A549 (cell line): Measurements from ENCODE around the gene ADGRL3. TPM values are rescaled to one million over a fixed set of nuclear protein-coding genes. Genes with fewer than 3 reads are reported as not detected.

ENCODE experiments used
- ATAC-seq, 2 experiments: fragments of 200-7000 bp in 1 of 2; fragments of >200 bp in 1 of 2; cut with Nextera tagmentation in 1 of 2; cut with Tn5 transposase in 1 of 2; 3 replicates each; pipeline versions ENCODE4 v1.8.0 to v1.9.1; 2018 to 2020; ENCODE audit warnings: mild to moderate bottlenecking in 1 of 2, moderate library complexity in 1 of 2
- CTCF ChIA-PET: fragments of 300-600 bp; sonication (Branson Sonifier 250); formaldehyde crosslinking; extraction: SDS; loops from one replicate; lab custom pipeline; 2021; ENCODE audit warnings: antibody characterized with exemption, inconsistent platforms; lab: Yijun Ruan, JAX
- POLR2A ChIA-PET: fragments of 350-600 bp; formaldehyde crosslinking; extraction: SDS; loops from one replicate; lab custom pipeline; 2021; ENCODE audit warnings: antibody characterized with exemption, inconsistent platforms; lab: Yijun Ruan, JAX
- DNase-seq, 2 experiments: peaks; one replicate each; pipeline versions ENCODE4 v3.0.0 to v3.0.0-alpha.2; 2011 to 2016; ENCODE audit warnings: low read depth in 1 of 2, low spot score in 1 of 2
- FAIRE-seq: peaks from 2 replicates; lab custom pipeline; 2011; peaks lifted over from hg19 to GRCh38; lab: Jason Lieb, UNC
- H3K27ac ChIP-seq, 2 experiments: fragments of >200 bp; sonication (Bioruptor Twin); formaldehyde crosslinking; 3 replicates each; pipeline ENCODE4 v1.5.1; 2016 to 2017
- H3K4me1 ChIP-seq: fragments of >200 bp; sonication (Bioruptor Twin); formaldehyde crosslinking; 3 replicates; pipeline ENCODE4 v1.6.1; 2016
- H3K4me2 ChIP-seq: fragments of >200 bp; sonication (Bioruptor Twin); formaldehyde crosslinking; 3 replicates; pipeline ENCODE4 v1.6.1; 2016
- H3K4me3 ChIP-seq: fragments of >200 bp; sonication (Bioruptor Twin); formaldehyde crosslinking; 3 replicates; pipeline ENCODE4 v1.5.1; 2016
- H3K9me3 ChIP-seq: fragments of >200 bp; sonication (Bioruptor Twin); formaldehyde crosslinking; 3 replicates; pipeline ENCODE4 v1.6.1; 2016
- ATOH8 ChIP-seq: fragments of 250-450 bp; sonication (Bioruptor Pico); IDR thresholded peaks from 2 replicates; pipeline ENCODE4 v1.5.0; 2020; ENCODE audit warnings: low read depth, mild to moderate bottlenecking, moderate library complexity
- BHLHE40 ChIP-seq: IDR thresholded peaks from 2 replicates; pipeline ENCODE4 v1.6.1; 2012; ENCODE audit warnings: low read depth, low read length, inconsistent platforms
- CHD4 ChIP-seq: fragments of 200-600 bp; sonication (generic); IDR thresholded peaks from 2 replicates; pipeline ENCODE4 v1.6.1; 2016; ENCODE audit warnings: antibody characterized with exemption, mild to moderate bottlenecking, borderline replicate concordance
- EHF ChIP-seq: fragments of 250-450 bp; sonication (Bioruptor Pico); IDR thresholded peaks from 2 replicates; pipeline ENCODE4 v1.5.0; 2020; ENCODE audit warnings: mild to moderate bottlenecking
- EHMT2 ChIP-seq: fragments of 200-600 bp; sonication (generic); IDR thresholded peaks from 2 replicates; pipeline ENCODE4 v1.6.1; 2016; ENCODE audit warnings: antibody characterized with exemption, low read depth, mild to moderate bottlenecking, moderate library complexity
- EP300 ChIP-seq, 2 experiments: fragments of >200 bp; sonication (Bioruptor Twin); formaldehyde crosslinking; IDR thresholded peaks; 2 replicates in 1 of 2; 3 replicates in 1 of 2; pipeline ENCODE4 v1.6.1; 2016 to 2017
- ESRRA ChIP-seq: fragments of 150-350 bp; IDR thresholded peaks from 2 replicates; pipeline ENCODE4 v1.6.1; 2014; ENCODE audit warnings: mild to moderate bottlenecking, low read length, borderline replicate concordance
- FOSB ChIP-seq: fragments of 250-450 bp; sonication (Bioruptor Pico); IDR thresholded peaks from 2 replicates; pipeline ENCODE4 v1.5.0; 2020; ENCODE audit warnings: mild to moderate bottlenecking, moderate library complexity
- FOSL2 ChIP-seq, 2 experiments: fragments of 450-650 bp in 1 of 2; fragments of >200 bp in 1 of 2; sonication (Bioruptor Twin) in 1 of 2; formaldehyde crosslinking; IDR thresholded peaks; 2 replicates each; pipeline versions ENCODE4 v1.5.0 to v1.6.1; 2016 to 2020; ENCODE audit warnings: mild to moderate bottlenecking in 1 of 2, moderate library complexity in 1 of 2
- HDAC2 ChIP-seq: fragments of 200-600 bp; sonication (generic); IDR thresholded peaks from 2 replicates; pipeline ENCODE4 v1.6.1; 2016
- HOXA7 ChIP-seq: fragments of 250-450 bp; sonication (Bioruptor Pico); IDR thresholded peaks from 2 replicates; pipeline ENCODE4 v1.5.0; 2020; ENCODE audit warnings: mild to moderate bottlenecking, moderate library complexity
- HOXB13 ChIP-seq: fragments of 250-450 bp; sonication (Bioruptor Pico); IDR thresholded peaks from 2 replicates; pipeline ENCODE4 v1.5.0; 2020; ENCODE audit warnings: low read depth, mild to moderate bottlenecking, moderate library complexity
- JUN ChIP-seq, 2 experiments: fragments of >200 bp; sonication (Bioruptor Twin); formaldehyde crosslinking; IDR thresholded peaks; 2 replicates in 1 of 2; 3 replicates in 1 of 2; pipeline ENCODE4 v1.6.1; 2016 to 2017
- MYC ChIP-seq: IDR thresholded peaks from 2 replicates; pipeline ENCODE4 v1.6.1; 2012; ENCODE audit warnings: mild to moderate bottlenecking, inconsistent platforms, low read length, improper control_type of control experiment, borderline replicate concordance
- NFE2L2 ChIP-seq: fragments of 150-350 bp; conservative IDR thresholded peaks from 2 replicates; pipeline ENCODE4 v1.6.1; 2014; ENCODE audit warnings: low read length
- NPAS2 ChIP-seq: fragments of 250-450 bp; sonication (Bioruptor Pico); IDR thresholded peaks from 2 replicates; pipeline ENCODE4 v1.8.0; 2022; ENCODE audit warnings: mild to moderate bottlenecking, moderate library complexity, borderline replicate concordance
- NR3C1 ChIP-seq: fragments of >200 bp; sonication (Bioruptor Twin); formaldehyde crosslinking; IDR thresholded peaks from 3 replicates; pipeline ENCODE4 v1.6.1; 2017
- PBX3 ChIP-seq: IDR thresholded peaks from 2 replicates; pipeline ENCODE4 v1.6.1; 2012
- POLR2AphosphoS2 ChIP-seq: conservative IDR thresholded peaks from 2 replicates; pipeline ENCODE4 v1.6.1; 2012; ENCODE audit warnings: low read length, improper control_type of control experiment, inconsistent platforms
- RCOR1 ChIP-seq: fragments of 150-350 bp; IDR thresholded peaks from 2 replicates; pipeline ENCODE4 v1.6.1; 2014; ENCODE audit warnings: antibody characterized with exemption, low read length, low read depth
- RFX5 ChIP-seq: fragments of 450-650 bp; IDR thresholded peaks from 2 replicates; pipeline ENCODE4 v1.7.1; 2014; ENCODE audit warnings: antibody characterized with exemption, mild to moderate bottlenecking, moderate library complexity
- SREBF2 ChIP-seq: fragments of 450-650 bp; IDR thresholded peaks from 2 replicates; pipeline ENCODE4 v1.6.1; 2014; ENCODE audit warnings: mild to moderate bottlenecking, moderate library complexity
- TFCP2L1 ChIP-seq: fragments of 250-450 bp; sonication (Bioruptor Pico); IDR thresholded peaks from 2 replicates; pipeline ENCODE4 v1.5.0; 2021; ENCODE audit warnings: mild to moderate bottlenecking
- ZSCAN20 ChIP-seq: fragments of 250-450 bp; sonication (Bioruptor Pico); IDR thresholded peaks from 2 replicates; pipeline ENCODE4 v1.8.0; 2022; ENCODE audit warnings: mild to moderate bottlenecking, moderate library complexity
- WGBS: methylation state at CpG from one replicate; pipeline ENCODE4 v1.1.6; 2017; ENCODE audit errors: missing lambda C conversion rate; 5-methylcytosine and 5-hydroxymethylcytosine counted together
- polyA plus RNA-seq, 4 experiments: library from polyadenylated mRNA; depleted of rRNA in 3 of 4; stranded (reverse); fragments of >200 nt; fragmentation: RNase III in 1 of 4; extraction: RNeasy Plus Mini Kit Qiagen cat#74134 plus additional on column Dnase treatment in 1 of 4; gene quantifications; 2 replicates in 3 of 4; 3 replicates in 1 of 4; pipeline ENCODE4 v1.2.3, GENCODE V29; 2011 to 2017
- TF ChIP-seq, protein P1 (sequence below): fragments of >200 bp; sonication (Bioruptor Twin); formaldehyde crosslinking; IDR thresholded peaks from 3 replicates; pipeline ENCODE4 v1.5.1; 2016
- TF ChIP-seq, protein P2 (sequence below): fragments of 200-600 bp; sonication (generic); IDR thresholded peaks from 2 replicates; pipeline ENCODE4 v1.6.1; 2016; ENCODE audit warnings: antibody characterized with exemption, mild to moderate bottlenecking, moderate library complexity

ADGRL3 gene
- polyA plus RNA-seq, 2 of the 4 experiments (the other 2 are of a cell fraction), result 0.05 to 0.12 TPM

DNA sequence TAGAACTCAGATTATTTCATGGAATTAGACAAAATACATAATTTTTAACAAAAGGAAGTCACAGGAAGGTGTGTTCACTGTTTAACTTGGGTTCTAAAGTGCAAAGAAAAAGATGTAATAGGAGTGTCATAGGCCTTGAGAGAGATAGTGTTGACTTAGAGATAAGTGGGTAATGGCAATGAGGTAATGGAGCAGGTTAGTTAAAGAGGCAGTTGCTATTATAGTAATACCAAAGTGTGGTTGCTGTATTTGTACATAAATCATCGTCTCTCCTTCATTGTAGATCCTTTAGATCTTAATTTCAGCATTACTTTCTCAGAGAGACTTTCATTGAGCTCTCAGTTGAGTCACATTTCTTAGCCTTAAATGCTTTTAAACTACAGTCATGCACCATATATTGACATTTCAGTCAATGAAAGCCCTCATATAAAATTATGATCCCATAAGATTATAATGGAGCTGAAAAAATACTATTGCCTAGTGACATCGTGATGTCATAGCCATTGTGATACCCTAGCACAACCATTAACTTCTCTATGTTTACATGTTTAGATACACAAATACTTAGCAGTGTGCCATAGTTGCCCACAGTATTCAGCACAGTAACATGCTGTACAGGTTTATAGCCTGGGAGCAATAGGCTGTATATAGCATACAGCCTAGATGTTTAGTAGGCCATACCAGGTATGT lies 245.4 kb downstream of the ADGRL3 start:
- Histone ChIP-seq H3K4me1 (peaks cover 14% of the 10 kb centered on the region; the same call in 2 of the 3 replicates), H3K27ac (no peak overlapping the region; a peak in 1 of 6 replicates), H3K9me3 (no peaks in the 10 kb centered on the region), H3K4me2 (no peak overlapping the region), H3K4me3 (no peak overlapping the region)
- FAIRE-seq (no peak), ATAC-seq (no peak), DNase-seq (no peak)
- CTCF ChIA-PET, result no interaction called here
- WGBS, result 26% methylated on average over 2 of the region's 2 CpGs
- POLR2A ChIA-PET, result no interaction called here
- no peak for TF ChIP-seq ATOH8 (CRISPR knock-in tag)
- no peak for TF ChIP-seq FOSB

DNA sequence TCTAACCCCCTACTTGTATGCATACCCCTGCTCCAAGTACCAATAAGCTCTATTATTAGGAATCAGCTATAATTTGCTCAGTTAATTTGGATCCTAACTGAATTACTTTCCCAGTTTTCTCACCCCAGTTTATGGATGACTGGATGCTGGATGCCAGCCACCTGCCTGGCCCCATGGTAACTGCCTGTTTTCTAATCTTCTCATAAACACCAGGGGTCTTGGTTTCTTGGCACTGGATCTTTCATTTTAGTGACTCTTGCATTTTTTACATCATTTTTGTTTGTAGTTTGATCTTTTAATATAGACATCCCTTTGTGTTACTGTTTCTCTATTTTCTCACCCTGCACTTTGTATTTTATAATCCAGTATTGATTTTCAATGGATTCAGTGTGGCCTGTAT lies 246.8 kb downstream of the ADGRL3 start:
- FAIRE-seq (no peak), DNase-seq (no peak), ATAC-seq (no peak)
- Histone ChIP-seq H3K4me1 (peaks cover 14% of the 10 kb centered on the region; the same call in 2 of the 3 replicates), H3K4me2 (no peak overlapping the region), H3K9me3 (no peaks in the 10 kb centered on the region), H3K27ac (no peak overlapping the region), H3K4me3 (no peak overlapping the region)
- TF ChIP-seq FOSL2 (IDR thresholded peaks at IDR 0.05) (no peak), FOSL2 (CRISPR knock-in tag; IDR thresholded peaks at IDR 0.05) (no peak), PBX3 (no peak), RFX5 (no peak), HOXA7 (CRISPR knock-in tag) (no peak), NFE2L2 (no peak), POLR2AphosphoS2 (no peak), RCOR1 (no peak), CHD4 (no peak), BHLHE40 (no peak), EHMT2 (no peak), EHF (CRISPR knock-in tag) (no peak), SREBF2 (no peak), EP300 (IDR thresholded peaks at IDR 0.05) (no peak), HOXB13 (no peak), MYC (no peak), JUN (IDR thresholded peaks at IDR 0.05) (no peak), NPAS2 (CRISPR knock-in tag) (no peak), HDAC2 (no peak), NR3C1 (no peak)
- ChIA-PET CTCF (no interaction called here), POLR2A (no interaction called here)

DNA sequence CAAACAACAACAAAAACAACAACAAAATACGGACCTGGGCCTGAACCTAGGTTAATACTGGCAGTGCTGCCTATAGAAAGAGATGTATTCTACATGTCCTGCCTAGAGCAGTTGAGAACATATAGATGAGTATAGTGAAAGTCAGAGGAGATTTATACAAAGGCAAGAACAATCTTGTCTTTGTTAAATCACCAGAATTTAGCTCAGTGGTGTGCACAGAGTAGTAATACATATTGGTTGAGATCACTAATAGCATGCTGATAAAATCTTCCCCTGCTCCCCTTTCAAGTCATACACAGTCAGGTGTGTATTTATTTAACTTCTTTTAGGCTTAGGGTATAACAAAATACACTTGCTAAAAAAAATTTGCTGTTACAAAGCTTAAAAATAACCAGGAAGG lies 247.8 kb downstream of the ADGRL3 start:
- ATAC-seq (no peak), FAIRE-seq (no peak), DNase-seq (no peak)
- ChIA-PET CTCF (interaction anchor here (0.6 kb wide), 1 partner anchor 230 kb away, joined by 3 read pairs; no protein-coding TSS in a partner anchor), POLR2A (no interaction called here)
- Histone ChIP-seq H3K4me1 (peaks cover 14% of the 10 kb centered on the region; the same call in 2 of the 3 replicates), H3K27ac (no peak overlapping the region), H3K9me3 (no peaks in the 10 kb centered on the region), H3K4me2 (no peak overlapping the region), H3K4me3 (no peak overlapping the region)
- WGBS, result 46% methylated on average over 1 of the region's 1 CpG
- no peak for TF ChIP-seq PBX3
- TF ChIP-seq ESRRA, result no peak
- TF ChIP-seq, protein P1, sequence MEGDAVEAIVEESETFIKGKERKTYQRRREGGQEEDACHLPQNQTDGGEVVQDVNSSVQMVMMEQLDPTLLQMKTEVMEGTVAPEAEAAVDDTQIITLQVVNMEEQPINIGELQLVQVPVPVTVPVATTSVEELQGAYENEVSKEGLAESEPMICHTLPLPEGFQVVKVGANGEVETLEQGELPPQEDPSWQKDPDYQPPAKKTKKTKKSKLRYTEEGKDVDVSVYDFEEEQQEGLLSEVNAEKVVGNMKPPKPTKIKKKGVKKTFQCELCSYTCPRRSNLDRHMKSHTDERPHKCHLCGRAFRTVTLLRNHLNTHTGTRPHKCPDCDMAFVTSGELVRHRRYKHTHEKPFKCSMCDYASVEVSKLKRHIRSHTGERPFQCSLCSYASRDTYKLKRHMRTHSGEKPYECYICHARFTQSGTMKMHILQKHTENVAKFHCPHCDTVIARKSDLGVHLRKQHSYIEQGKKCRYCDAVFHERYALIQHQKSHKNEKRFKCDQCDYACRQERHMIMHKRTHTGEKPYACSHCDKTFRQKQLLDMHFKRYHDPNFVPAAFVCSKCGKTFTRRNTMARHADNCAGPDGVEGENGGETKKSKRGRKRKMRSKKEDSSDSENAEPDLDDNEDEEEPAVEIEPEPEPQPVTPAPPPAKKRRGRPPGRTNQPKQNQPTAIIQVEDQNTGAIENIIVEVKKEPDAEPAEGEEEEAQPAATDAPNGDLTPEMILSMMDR, result no peak
- no peak for TF ChIP-seq TFCP2L1 (CRISPR knock-in tag)
- TF ChIP-seq FOSB, result no peak
- TF ChIP-seq, protein P2, sequence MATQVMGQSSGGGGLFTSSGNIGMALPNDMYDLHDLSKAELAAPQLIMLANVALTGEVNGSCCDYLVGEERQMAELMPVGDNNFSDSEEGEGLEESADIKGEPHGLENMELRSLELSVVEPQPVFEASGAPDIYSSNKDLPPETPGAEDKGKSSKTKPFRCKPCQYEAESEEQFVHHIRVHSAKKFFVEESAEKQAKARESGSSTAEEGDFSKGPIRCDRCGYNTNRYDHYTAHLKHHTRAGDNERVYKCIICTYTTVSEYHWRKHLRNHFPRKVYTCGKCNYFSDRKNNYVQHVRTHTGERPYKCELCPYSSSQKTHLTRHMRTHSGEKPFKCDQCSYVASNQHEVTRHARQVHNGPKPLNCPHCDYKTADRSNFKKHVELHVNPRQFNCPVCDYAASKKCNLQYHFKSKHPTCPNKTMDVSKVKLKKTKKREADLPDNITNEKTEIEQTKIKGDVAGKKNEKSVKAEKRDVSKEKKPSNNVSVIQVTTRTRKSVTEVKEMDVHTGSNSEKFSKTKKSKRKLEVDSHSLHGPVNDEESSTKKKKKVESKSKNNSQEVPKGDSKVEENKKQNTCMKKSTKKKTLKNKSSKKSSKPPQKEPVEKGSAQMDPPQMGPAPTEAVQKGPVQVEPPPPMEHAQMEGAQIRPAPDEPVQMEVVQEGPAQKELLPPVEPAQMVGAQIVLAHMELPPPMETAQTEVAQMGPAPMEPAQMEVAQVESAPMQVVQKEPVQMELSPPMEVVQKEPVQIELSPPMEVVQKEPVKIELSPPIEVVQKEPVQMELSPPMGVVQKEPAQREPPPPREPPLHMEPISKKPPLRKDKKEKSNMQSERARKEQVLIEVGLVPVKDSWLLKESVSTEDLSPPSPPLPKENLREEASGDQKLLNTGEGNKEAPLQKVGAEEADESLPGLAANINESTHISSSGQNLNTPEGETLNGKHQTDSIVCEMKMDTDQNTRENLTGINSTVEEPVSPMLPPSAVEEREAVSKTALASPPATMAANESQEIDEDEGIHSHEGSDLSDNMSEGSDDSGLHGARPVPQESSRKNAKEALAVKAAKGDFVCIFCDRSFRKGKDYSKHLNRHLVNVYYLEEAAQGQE, result no peak
- TF ChIP-seq ZSCAN20, result no peak
- TF ChIP-seq NPAS2 (CRISPR knock-in tag), result no peak
